Glutamatergic neuron (in vitro differentiated cells): ENCODE results near the gene RTN3. TPM values are rescaled to one million over a fixed set of nuclear protein-coding genes. Genes with fewer than 3 reads are reported as not detected.
A peak's percentile ranks its signal among the peaks of the same experiment; 100 is the strongest.

Source experiments
- DNase-seq: peaks from one replicate; pipeline ENCODE4 v3.0.0; 2022
- H3K27ac Mint-ChIP-seq: one replicate; pipeline ENCODE4 v1.8.0; 2020; ENCODE audit warnings: mild to moderate bottlenecking, mixed read lengths, inconsistent platforms; ENCODE audit not compliant: unreplicated experiment
- H3K27me3 Mint-ChIP-seq: one replicate; pipeline ENCODE4 v1.8.0; 2020; ENCODE audit warnings: mild to moderate bottlenecking, moderate library complexity, mixed read lengths, inconsistent platforms; ENCODE audit not compliant: unreplicated experiment
- H3K36me3 Mint-ChIP-seq: one replicate; pipeline ENCODE4 v1.8.0; 2020; ENCODE audit warnings: mild to moderate bottlenecking, mixed read lengths, inconsistent platforms; ENCODE audit not compliant: unreplicated experiment
- H3K4me1 Mint-ChIP-seq: one replicate; pipeline ENCODE4 v1.8.0; 2020; ENCODE audit warnings: mild to moderate bottlenecking, low read depth, mixed read lengths, inconsistent platforms; ENCODE audit not compliant: unreplicated experiment
- H3K4me3 Mint-ChIP-seq: one replicate; pipeline ENCODE4 v1.8.0; 2020; ENCODE audit warnings: mild to moderate bottlenecking, mixed read lengths, inconsistent platforms; ENCODE audit not compliant: unreplicated experiment
- H3K9me3 Mint-ChIP-seq: one replicate; pipeline ENCODE4 v1.8.0; 2020; ENCODE audit warnings: mild to moderate bottlenecking, moderate library complexity, mixed read lengths, inconsistent platforms; ENCODE audit not compliant: unreplicated experiment
- total RNA-seq: library from RNA; stranded (reverse); fragmentation: NEBNext Ultra II Directional; extraction: Animal tissue kit (Norgen Biotek cat#: 25700); gene quantifications from one replicate; pipeline ENCODE4 v1.2.1, GENCODE V29; 2021; ENCODE audit not compliant: unreplicated experiment
- TF ChIP-seq, protein P1 (sequence below): fragments of 200-600 bp; sonication (generic); IDR thresholded peaks from one replicate; pipeline ENCODE4 v1.5.0; 2021; ENCODE audit not compliant: partially characterized antibody, unreplicated experiment

The RTN3 gene
- total RNA-seq, 1 donor from 2014 or later = 338 TPM

DNA sequence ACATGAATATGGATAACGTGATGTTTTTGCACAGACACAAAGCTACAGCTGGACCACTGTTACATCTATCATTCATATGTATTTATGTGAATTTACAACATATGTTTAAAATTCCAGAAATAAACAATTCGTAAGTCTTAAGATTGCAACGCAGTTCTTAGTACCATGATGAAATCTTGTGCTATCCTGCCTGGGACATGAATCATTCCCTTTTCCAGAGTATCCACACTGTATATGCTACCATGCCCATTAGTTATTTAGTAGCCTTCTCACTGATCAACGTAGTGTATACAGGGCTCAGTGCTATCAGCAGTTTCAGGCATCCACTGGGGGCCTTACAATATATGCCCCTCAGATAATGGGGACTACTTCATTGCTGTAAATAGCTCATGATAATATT, 14.4 kb upstream of the RTN3 start:
- Mint-ChIP-seq H3K4me1 (peaks cover 3% of the 10 kb centered on the region), H3K27me3 (peaks cover 3% of the 10 kb centered on the region), H3K27ac (no peak overlapping the region), H3K36me3 (no peaks in the 10 kb centered on the region), H3K4me3 (no peak overlapping the region), H3K9me3 (peaks cover 2% of the 10 kb centered on the region)
- DNase-seq = no peak
- TF ChIP-seq, protein P1, sequence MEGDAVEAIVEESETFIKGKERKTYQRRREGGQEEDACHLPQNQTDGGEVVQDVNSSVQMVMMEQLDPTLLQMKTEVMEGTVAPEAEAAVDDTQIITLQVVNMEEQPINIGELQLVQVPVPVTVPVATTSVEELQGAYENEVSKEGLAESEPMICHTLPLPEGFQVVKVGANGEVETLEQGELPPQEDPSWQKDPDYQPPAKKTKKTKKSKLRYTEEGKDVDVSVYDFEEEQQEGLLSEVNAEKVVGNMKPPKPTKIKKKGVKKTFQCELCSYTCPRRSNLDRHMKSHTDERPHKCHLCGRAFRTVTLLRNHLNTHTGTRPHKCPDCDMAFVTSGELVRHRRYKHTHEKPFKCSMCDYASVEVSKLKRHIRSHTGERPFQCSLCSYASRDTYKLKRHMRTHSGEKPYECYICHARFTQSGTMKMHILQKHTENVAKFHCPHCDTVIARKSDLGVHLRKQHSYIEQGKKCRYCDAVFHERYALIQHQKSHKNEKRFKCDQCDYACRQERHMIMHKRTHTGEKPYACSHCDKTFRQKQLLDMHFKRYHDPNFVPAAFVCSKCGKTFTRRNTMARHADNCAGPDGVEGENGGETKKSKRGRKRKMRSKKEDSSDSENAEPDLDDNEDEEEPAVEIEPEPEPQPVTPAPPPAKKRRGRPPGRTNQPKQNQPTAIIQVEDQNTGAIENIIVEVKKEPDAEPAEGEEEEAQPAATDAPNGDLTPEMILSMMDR = no peak

DNA sequence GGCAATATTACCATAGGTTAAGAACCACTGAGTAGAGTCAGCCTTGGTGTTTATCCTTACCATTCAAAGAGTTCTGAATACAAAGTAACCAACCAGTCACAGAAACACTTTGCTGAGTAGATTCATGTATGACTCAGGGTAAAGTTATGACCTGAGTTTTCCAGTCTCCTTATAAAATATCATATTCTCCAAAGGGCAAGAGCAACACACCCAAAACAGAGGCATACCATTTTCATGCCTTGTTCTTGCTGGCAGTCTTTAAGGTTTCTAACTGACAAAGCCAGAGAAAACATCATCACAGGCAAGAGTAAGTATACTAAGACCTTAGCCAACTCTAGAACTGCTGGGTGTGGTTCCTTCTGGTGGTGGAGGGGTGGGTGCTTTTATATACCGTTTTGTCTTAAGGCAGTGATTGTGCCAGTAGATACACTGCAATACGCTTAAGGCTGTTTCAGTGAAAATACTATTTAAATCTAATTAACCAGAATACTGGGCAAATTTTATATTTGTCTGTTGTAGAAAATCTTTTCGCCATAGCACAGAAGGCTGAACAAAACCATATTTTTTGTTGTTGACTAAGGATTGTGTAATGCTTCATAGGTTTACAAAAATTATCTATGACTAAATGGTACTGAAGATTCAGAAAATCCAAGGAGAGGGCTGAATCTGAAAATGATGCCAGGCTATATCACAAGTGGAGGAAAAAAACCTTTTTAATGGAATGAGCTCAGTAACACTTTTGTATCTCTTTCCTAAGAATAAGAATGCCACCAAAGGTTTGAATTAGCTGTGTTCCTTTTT, 13.1 kb upstream of the RTN3 start:
- TF ChIP-seq, protein P1 = no peak
- Mint-ChIP-seq H3K36me3 (no peaks in the 10 kb centered on the region), H3K4me3 (no peak overlapping the region), H3K27ac (no peak overlapping the region), H3K4me1 (peaks cover 3% of the 10 kb centered on the region), H3K27me3 (peaks cover 1% of the 10 kb centered on the region), H3K9me3 (peaks cover 6% of the 10 kb centered on the region)
- no peak for DNase-seq

DNA sequence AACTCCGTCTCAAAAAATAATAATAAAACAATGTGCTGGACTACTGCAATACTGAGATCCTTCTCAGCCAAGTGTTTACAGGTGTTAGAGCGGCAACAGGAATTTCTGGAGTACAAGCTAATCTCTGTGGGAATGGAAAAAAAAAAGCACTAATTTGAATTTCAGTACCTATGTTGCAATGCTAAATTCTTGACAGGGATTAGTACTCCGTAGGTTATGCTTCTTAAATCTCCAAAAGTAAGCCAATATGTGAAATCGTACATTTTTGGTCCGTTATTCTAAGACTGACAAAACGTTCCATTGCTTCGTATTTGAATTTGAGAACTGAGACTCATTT, 11.2 kb upstream of the RTN3 start:
- Mint-ChIP-seq H3K27ac (no peak overlapping the region), H3K9me3 (peaks cover 6% of the 10 kb centered on the region), H3K27me3 (peaks cover 4% of the 10 kb centered on the region), H3K4me3 (peak overlapping the region; percentile 72), H3K4me1 (peaks cover 3% of the 10 kb centered on the region), H3K36me3 (no peaks in the 10 kb centered on the region)
- TF ChIP-seq, protein P1 = no peak
- no peak for DNase-seq

DNA sequence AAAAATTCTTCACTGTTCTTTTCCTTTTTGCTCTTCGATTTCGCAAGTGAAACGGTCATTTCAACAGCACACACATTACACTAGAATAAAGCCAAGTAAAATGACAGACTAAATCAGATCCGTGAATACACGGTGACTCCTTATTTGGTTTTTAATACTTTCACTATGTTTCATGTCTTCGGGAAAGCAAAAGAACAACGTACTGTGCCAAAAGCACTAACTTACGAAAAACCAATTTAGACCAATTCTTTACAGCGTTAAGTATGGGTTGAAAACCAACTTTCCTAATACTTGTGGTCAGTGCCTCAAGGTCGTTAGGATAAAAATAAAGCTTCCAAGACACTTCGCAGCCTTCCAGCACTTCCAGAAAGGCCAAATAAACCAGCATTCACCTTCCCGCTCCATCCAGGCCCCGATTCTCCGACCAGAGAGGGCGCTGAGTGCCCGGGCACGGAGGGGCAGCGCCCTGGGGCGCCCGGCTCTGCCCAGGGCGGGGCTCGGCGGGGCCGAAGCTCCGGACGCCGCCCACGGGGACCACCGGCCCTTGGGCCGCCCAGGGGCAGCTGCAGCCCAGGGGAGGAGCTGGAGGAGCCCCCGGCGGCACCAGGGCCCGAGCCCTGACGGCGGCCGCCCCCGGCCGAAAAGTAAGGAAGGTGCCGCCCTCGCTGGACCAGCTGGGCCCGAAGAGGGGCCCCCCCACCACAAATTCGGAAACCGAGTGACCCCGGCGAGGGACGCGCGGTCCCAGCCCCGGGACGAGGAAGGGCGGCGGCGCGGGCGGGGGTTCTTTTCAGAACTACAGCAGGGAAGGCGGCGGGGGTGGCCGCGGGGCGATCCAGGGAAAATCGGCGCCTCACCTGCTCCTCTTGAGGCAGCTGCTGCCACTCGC, 10.6 kb upstream of the RTN3 start:
- Mint-ChIP-seq H3K9me3 (peaks cover 6% of the 10 kb centered on the region), H3K4me1 (peaks cover 3% of the 10 kb centered on the region), H3K36me3 (no peaks in the 10 kb centered on the region), H3K27me3 (peaks cover 4% of the 10 kb centered on the region), H3K4me3 (peak overlapping the region; percentile 72), H3K27ac (peak overlapping the region; percentile 3)
- DNase-seq = peak; percentile 36
- TF ChIP-seq, protein P1 = no peak
